Neural cell (in vitro differentiated cells): ENCODE measurements around the gene BRD8. TPM values are rescaled to one million over a fixed set of nuclear protein-coding genes. Genes with fewer than 3 reads are reported as not detected.

Experiments
- H2AFZ ChIP-seq: fragments of 200-600, 300-800 bp; sonication (generic), shearing (Covaris generic); 2 replicates; pipeline ENCODE4 v1.6.0; 2014; ENCODE audit warnings: low read depth, mild to moderate bottlenecking, antibody characterized with exemption, low read length, moderate library complexity
- H3F3A ChIP-seq: fragments of 200-600 bp; shearing (Covaris generic); 2 replicates; pipeline ENCODE4 v1.6.1; 2016; ENCODE audit warnings: mild to moderate bottlenecking, moderate library complexity, mixed read lengths, antibody characterized with exemption, low read length; ENCODE audit not compliant: insufficient read depth, poor library complexity, severe bottlenecking
- H3K27ac ChIP-seq: fragments of 200-600, 300-800 bp; sonication (generic), shearing (Covaris generic); 2 replicates; pipeline ENCODE4 v1.5.1; 2014; ENCODE audit warnings: mild to moderate bottlenecking, low read length, moderate library complexity
- H3K27me3 ChIP-seq: fragments of 300-800, 200-600 bp; sonication (generic), shearing (Covaris generic); 2 replicates; pipeline ENCODE4 v1.6.0; 2014; ENCODE audit warnings: mild to moderate bottlenecking, low read depth, low read length, moderate library complexity; ENCODE audit not compliant: insufficient read depth
- H3K36me3 ChIP-seq: fragments of 300-800, 200-600 bp; sonication (generic), shearing (Covaris generic); 2 replicates; pipeline ENCODE4 v1.5.1; 2014; ENCODE audit warnings: mild to moderate bottlenecking, antibody characterized with exemption, low read length, moderate library complexity; ENCODE audit not compliant: insufficient read depth
- H3K4me2 ChIP-seq: fragments of 300-800, 200-600 bp; sonication (generic), shearing (Covaris generic); 2 replicates; pipeline ENCODE4 v1.6.0; 2014; ENCODE audit warnings: mild to moderate bottlenecking, low read length
- H3K4me3 ChIP-seq: fragments of 300-800, 200-600 bp; sonication (generic), shearing (Covaris generic); 2 replicates; pipeline ENCODE4 v1.5.1; 2014; ENCODE audit warnings: mild to moderate bottlenecking, low read length, moderate library complexity
- H3K79me2 ChIP-seq: fragments of 200-600 bp; shearing (Covaris generic); replicated peaks from 2 replicates; pipeline ENCODE4 v1.6.0; 2014; ENCODE audit warnings: mild to moderate bottlenecking, low read length, moderate library complexity; ENCODE audit not compliant: insufficient read depth
- H3K9ac ChIP-seq: fragments of 300-800, 200-600 bp; sonication (generic), shearing (Covaris generic); 2 replicates; pipeline ENCODE4 v1.6.1; 2016; ENCODE audit warnings: mild to moderate bottlenecking, low read length, mixed read lengths
- H3K9me2 ChIP-seq: fragments of 200-600 bp; shearing (Covaris generic); 2 replicates; pipeline ENCODE4 v1.6.1; 2016; ENCODE audit warnings: mild to moderate bottlenecking, low read length, mixed read lengths; ENCODE audit not compliant: insufficient read depth
- H3K9me3 ChIP-seq: fragments of 200-600, 300-800 bp; sonication (generic), shearing (Covaris generic); 2 replicates; pipeline ENCODE4 v1.6.1; 2016; ENCODE audit warnings: mild to moderate bottlenecking, mixed run types, low read length, moderate library complexity, mixed read lengths
- H4K20me1 ChIP-seq: fragments of 200-600 bp; shearing (Covaris generic); 2 replicates; pipeline ENCODE4 v1.6.1; 2016; ENCODE audit warnings: mild to moderate bottlenecking, mixed run types; ENCODE audit not compliant: insufficient read depth
- CTCF ChIP-seq: fragments of 450-650 bp; IDR thresholded peaks from 2 replicates; pipeline ENCODE4 v1.5.1; 2014; ENCODE audit warnings: antibody characterized with exemption, mild to moderate bottlenecking, moderate library complexity; ENCODE audit not compliant: poor library complexity, severe bottlenecking
- EP300 ChIP-seq: fragments of 450-650 bp; conservative IDR thresholded peaks from 2 replicates; pipeline ENCODE4 v1.6.1; 2014; ENCODE audit warnings: antibody characterized with exemption, mild to moderate bottlenecking, moderate library complexity; ENCODE audit not compliant: poor library complexity, severe bottlenecking
- EZH2 ChIP-seq: fragments of 200-600, 300-800 bp; shearing (Covaris generic), sonication (generic); IDR thresholded peaks from 2 replicates; pipeline ENCODE4 v1.6.1; 2014; ENCODE audit warnings: antibody characterized with exemption, low read length, borderline replicate concordance, mild to moderate bottlenecking; ENCODE audit not compliant: insufficient read depth, poor library complexity, severe bottlenecking
- MXI1 ChIP-seq: fragments of 450-650 bp; conservative IDR thresholded peaks from 2 replicates; pipeline ENCODE4 v1.6.1; 2014; ENCODE audit warnings: antibody characterized with exemption, mild to moderate bottlenecking; ENCODE audit not compliant: poor library complexity, severe bottlenecking
- POLR2AphosphoS5 ChIP-seq: IDR thresholded peaks from 2 replicates; pipeline ENCODE4 v1.6.1; 2012
- RAD21 ChIP-seq: fragments of 450-650 bp; conservative IDR thresholded peaks from 2 replicates; pipeline ENCODE4 v1.6.1; 2014; ENCODE audit warnings: antibody characterized with exemption, mild to moderate bottlenecking, moderate library complexity
- REST ChIP-seq: IDR thresholded peaks from 2 replicates; pipeline ENCODE4 v1.6.1; 2012; ENCODE audit warnings: borderline replicate concordance
- SMC3 ChIP-seq: fragments of 450-650 bp; conservative IDR thresholded peaks from 2 replicates; pipeline ENCODE4 v1.6.1; 2014; ENCODE audit warnings: antibody characterized with exemption, mild to moderate bottlenecking, moderate library complexity; ENCODE audit not compliant: poor library complexity
- TAF1 ChIP-seq: IDR thresholded peaks from 2 replicates; pipeline ENCODE4 v1.6.1; 2012; ENCODE audit warnings: low read depth
- polyA plus RNA-seq: library from polyadenylated mRNA; depleted of rRNA; stranded (reverse); fragments of >200 nt; gene quantifications from 2 replicates; pipeline ENCODE4 v1.2.3, GENCODE V29; 2014

BRD8 gene
- polyA plus RNA-seq, 1 donor from 2014 or later, result 96.1 TPM

- H3F3A ChIP-seq, result no peaks in the 10 kb centered on the region
- no peak overlapping the region for H3K4me2 ChIP-seq
- no peaks in the 10 kb centered on the region for H4K20me1 ChIP-seq
- no peak overlapping the region for H3K9ac ChIP-seq
- H2AFZ ChIP-seq, result no peak overlapping the region
- H3K4me3 ChIP-seq, result no peak overlapping the region
- H3K36me3 ChIP-seq, result no peaks in the 10 kb centered on the region
- H3K79me2 ChIP-seq, result no peaks in the 10 kb centered on the region
- no peak overlapping the region for H3K27ac ChIP-seq
- H3K9me3 ChIP-seq, result no peaks in the 10 kb centered on the region
- no peaks in the 10 kb centered on the region for H3K9me2 ChIP-seq
- no peak for TF ChIP-seq RAD21
- no peak for TF ChIP-seq TAF1
- TF ChIP-seq EP300, result no peak
- H3K27me3 ChIP-seq, result no peaks in the 10 kb centered on the region
Observed at GRCh38 chr5:138096363-138096762, 82.1 kb downstream of the BRD8 start.

GRCh38 chr5:138095100-138095907 is 83.1 kb downstream of the BRD8 start:
- no peaks in the 10 kb centered on the region for H3K79me2 ChIP-seq
- no peak overlapping the region for H2AFZ ChIP-seq
- no peaks in the 10 kb centered on the region for H4K20me1 ChIP-seq
- H3K27me3 ChIP-seq, result no peaks in the 10 kb centered on the region
- H3K36me3 ChIP-seq, result no peaks in the 10 kb centered on the region
- no peak overlapping the region for H3K9ac ChIP-seq
- no peak overlapping the region for H3K4me2 ChIP-seq
- H3K9me3 ChIP-seq, result no peaks in the 10 kb centered on the region
- no peaks in the 10 kb centered on the region for H3F3A ChIP-seq
- TF ChIP-seq EZH2 (no peak), REST (no peak), MXI1 (no peak), CTCF (no peak), TAF1 (no peak), RAD21 (no peak), EP300 (no peak)
- no peak overlapping the region for H3K27ac ChIP-seq
- H3K4me3 ChIP-seq, result no peak overlapping the region
- H3K9me2 ChIP-seq, result no peaks in the 10 kb centered on the region

- Histone ChIP-seq H2AFZ (no peak overlapping the region), H3K27ac (no peak overlapping the region), H3K9me3 (no peaks in the 10 kb centered on the region), H3K4me3 (no peak overlapping the region), H3K9ac (no peak overlapping the region), H3K36me3 (no peaks in the 10 kb centered on the region), H3K79me2 (no peaks in the 10 kb centered on the region), H3K4me2 (no peak overlapping the region), H3F3A (no peaks in the 10 kb centered on the region), H4K20me1 (no peaks in the 10 kb centered on the region), H3K27me3 (no peaks in the 10 kb centered on the region), H3K9me2 (no peaks in the 10 kb centered on the region)
- TF ChIP-seq REST (no peak), CTCF (no peak), EZH2 (no peak), SMC3 (no peak), TAF1 (no peak), MXI1 (no peak), POLR2AphosphoS5 (no peak), EP300 (no peak), RAD21 (no peak)
Observed at GRCh38 chr5:138093036-138093435, 85.4 kb downstream of the BRD8 start.
